Measurements from ENCODE around the gene CTSW. TPM values are rescaled to one million over a fixed set of nuclear protein-coding genes. Genes with fewer than 3 reads are reported as not detected.
A peak's percentile ranks its signal among the peaks of the same experiment; 100 is the strongest.

The CTSW gene
- polyA plus RNA-seq, 1 donor from 2014 or later: not detected

DNA sequence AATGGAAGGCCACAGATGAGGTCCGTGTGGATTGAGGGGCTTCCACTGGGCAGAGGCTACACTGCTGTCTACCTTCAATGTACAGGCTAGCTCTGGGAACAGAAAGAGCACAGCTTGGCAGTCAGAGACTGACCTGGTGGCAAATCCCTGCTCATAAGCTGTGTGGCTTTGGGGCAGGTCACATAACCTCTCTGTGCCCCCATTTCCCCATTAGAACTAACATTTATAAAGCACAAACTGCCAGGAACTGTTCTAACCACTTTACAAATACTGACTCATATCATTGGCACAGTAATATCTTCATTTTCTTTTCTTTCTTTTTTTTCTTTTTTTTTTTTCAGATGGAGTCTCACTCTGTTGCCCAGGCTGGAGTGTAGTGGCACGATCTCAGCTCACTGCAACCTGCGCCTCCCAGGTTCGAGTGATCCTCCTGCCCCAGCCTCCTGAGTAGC, 17.4 kb downstream of the CTSW start:
- peaks cover 46% of the 10 kb centered on the region for H3K27me3 ChIP-seq (ENCODE audit: insufficient read depth, low read depth, low read length)
- H3K4me2 ChIP-seq (ENCODE audit: low read length): no peak overlapping the region
- no peak overlapping the region for H3K9ac ChIP-seq (ENCODE audit: low read length)
- H3K9me2 ChIP-seq (ENCODE audit: insufficient read depth, low read length): no peaks in the 10 kb centered on the region
- no peaks in the 10 kb centered on the region for H3F3A ChIP-seq (ENCODE audit: insufficient read depth, low read length, poor library complexity, severe bottlenecking)
- H3K79me2 ChIP-seq (replicated peaks; ENCODE audit: insufficient read depth, low read length): no peaks in the 10 kb centered on the region
- no peak for TF ChIP-seq SMC3 (conservative IDR thresholded peaks at IDR 0.05; ENCODE audit: poor library complexity)
- no peak for TF ChIP-seq RAD21 (conservative IDR thresholded peaks at IDR 0.05)
- TF ChIP-seq POLR2AphosphoS5 (IDR thresholded peaks at IDR 0.05): no peak
- TF ChIP-seq, protein P1, sequence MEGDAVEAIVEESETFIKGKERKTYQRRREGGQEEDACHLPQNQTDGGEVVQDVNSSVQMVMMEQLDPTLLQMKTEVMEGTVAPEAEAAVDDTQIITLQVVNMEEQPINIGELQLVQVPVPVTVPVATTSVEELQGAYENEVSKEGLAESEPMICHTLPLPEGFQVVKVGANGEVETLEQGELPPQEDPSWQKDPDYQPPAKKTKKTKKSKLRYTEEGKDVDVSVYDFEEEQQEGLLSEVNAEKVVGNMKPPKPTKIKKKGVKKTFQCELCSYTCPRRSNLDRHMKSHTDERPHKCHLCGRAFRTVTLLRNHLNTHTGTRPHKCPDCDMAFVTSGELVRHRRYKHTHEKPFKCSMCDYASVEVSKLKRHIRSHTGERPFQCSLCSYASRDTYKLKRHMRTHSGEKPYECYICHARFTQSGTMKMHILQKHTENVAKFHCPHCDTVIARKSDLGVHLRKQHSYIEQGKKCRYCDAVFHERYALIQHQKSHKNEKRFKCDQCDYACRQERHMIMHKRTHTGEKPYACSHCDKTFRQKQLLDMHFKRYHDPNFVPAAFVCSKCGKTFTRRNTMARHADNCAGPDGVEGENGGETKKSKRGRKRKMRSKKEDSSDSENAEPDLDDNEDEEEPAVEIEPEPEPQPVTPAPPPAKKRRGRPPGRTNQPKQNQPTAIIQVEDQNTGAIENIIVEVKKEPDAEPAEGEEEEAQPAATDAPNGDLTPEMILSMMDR (IDR thresholded peaks at IDR 0.05; ENCODE audit: poor library complexity, severe bottlenecking): no peak
- TF ChIP-seq, protein P2, sequence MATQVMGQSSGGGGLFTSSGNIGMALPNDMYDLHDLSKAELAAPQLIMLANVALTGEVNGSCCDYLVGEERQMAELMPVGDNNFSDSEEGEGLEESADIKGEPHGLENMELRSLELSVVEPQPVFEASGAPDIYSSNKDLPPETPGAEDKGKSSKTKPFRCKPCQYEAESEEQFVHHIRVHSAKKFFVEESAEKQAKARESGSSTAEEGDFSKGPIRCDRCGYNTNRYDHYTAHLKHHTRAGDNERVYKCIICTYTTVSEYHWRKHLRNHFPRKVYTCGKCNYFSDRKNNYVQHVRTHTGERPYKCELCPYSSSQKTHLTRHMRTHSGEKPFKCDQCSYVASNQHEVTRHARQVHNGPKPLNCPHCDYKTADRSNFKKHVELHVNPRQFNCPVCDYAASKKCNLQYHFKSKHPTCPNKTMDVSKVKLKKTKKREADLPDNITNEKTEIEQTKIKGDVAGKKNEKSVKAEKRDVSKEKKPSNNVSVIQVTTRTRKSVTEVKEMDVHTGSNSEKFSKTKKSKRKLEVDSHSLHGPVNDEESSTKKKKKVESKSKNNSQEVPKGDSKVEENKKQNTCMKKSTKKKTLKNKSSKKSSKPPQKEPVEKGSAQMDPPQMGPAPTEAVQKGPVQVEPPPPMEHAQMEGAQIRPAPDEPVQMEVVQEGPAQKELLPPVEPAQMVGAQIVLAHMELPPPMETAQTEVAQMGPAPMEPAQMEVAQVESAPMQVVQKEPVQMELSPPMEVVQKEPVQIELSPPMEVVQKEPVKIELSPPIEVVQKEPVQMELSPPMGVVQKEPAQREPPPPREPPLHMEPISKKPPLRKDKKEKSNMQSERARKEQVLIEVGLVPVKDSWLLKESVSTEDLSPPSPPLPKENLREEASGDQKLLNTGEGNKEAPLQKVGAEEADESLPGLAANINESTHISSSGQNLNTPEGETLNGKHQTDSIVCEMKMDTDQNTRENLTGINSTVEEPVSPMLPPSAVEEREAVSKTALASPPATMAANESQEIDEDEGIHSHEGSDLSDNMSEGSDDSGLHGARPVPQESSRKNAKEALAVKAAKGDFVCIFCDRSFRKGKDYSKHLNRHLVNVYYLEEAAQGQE (IDR thresholded peaks at IDR 0.05; ENCODE audit: borderline replicate concordance): no peak
- no peak for TF ChIP-seq MXI1 (conservative IDR thresholded peaks at IDR 0.05; ENCODE audit: poor library complexity, severe bottlenecking)
- no peak overlapping the region for H3K27ac ChIP-seq (ENCODE audit: low read length)
- H4K20me1 ChIP-seq (ENCODE audit: insufficient read depth): no peaks in the 10 kb centered on the region
- H3K9me3 ChIP-seq (ENCODE audit: low read length): no peaks in the 10 kb centered on the region
- no peak overlapping the region for H2AFZ ChIP-seq (ENCODE audit: low read depth, low read length)
- H3K36me3 ChIP-seq (ENCODE audit: insufficient read depth, low read length): no peaks in the 10 kb centered on the region
- H3K4me3 ChIP-seq (ENCODE audit: low read length): no peak overlapping the region

DNA sequence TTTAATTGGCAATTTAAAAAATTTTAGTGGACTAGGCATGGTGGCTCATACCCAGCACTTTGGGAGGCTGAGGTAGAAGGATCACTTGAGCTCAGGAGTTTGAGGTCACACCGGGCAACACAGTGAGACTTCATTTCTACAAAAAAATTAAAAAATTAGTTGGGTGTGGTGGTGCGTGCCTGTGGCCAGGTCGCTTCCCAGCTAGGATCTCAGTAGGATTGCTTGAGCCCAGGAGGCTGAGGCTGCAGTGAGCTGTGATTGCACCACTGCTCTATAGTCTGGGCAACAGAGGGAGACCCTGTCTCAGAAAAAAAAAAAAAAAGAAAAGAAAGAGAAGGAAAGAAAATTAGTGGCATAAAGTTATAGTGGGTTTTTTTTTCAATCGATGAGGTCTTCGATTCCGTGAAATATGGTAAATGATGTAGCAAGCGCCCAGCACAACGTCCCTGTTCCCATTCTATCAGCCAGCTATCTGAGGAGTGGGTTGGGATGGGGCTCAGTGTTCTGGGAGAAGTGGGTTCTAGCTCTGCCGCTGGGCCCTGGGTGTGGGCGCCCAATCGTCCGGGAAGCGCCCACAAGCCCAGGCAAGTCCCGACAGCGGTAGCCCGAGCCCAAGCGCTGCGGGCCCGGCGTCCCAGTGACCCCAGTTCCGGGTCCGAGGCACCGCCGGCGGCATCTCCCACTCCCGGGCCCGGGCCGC, 19.2 kb downstream of the CTSW start:
- no peaks in the 10 kb centered on the region for H3K9me2 ChIP-seq (ENCODE audit: insufficient read depth, low read length)
- H3K36me3 ChIP-seq (ENCODE audit: insufficient read depth, low read length): no peaks in the 10 kb centered on the region
- H3F3A ChIP-seq (ENCODE audit: insufficient read depth, low read length, poor library complexity, severe bottlenecking): no peaks in the 10 kb centered on the region
- H3K9ac ChIP-seq (ENCODE audit: low read length): no peak overlapping the region
- H3K4me2 ChIP-seq (ENCODE audit: low read length): no peak overlapping the region
- peaks cover 60% of the 10 kb centered on the region for H3K27me3 ChIP-seq (ENCODE audit: insufficient read depth, low read depth, low read length)
- H3K27ac ChIP-seq (ENCODE audit: low read length): no peak overlapping the region
- H3K4me3 ChIP-seq (ENCODE audit: low read length): no peak overlapping the region
- H2AFZ ChIP-seq (ENCODE audit: low read depth, low read length): no peak overlapping the region
- no peak for TF ChIP-seq MXI1 (conservative IDR thresholded peaks at IDR 0.05; ENCODE audit: poor library complexity, severe bottlenecking)
- TF ChIP-seq EZH2 (IDR thresholded peaks at IDR 0.05; ENCODE audit: borderline replicate concordance, insufficient read depth, low read length, poor library complexity, severe bottlenecking): peak; percentile 8
- no peaks in the 10 kb centered on the region for H3K9me3 ChIP-seq (ENCODE audit: low read length)
- H4K20me1 ChIP-seq (ENCODE audit: insufficient read depth): no peaks in the 10 kb centered on the region
- no peaks in the 10 kb centered on the region for H3K79me2 ChIP-seq (replicated peaks; ENCODE audit: insufficient read depth, low read length)

Data from neural cell (in vitro differentiated cells).